H1 (cell line): ENCODE measurements around the gene BCAS1. TPM values are rescaled to one million over a fixed set of nuclear protein-coding genes. Genes with fewer than 3 reads are reported as not detected.

Experiments used
- BACH1 ChIP-seq: IDR thresholded peaks from 2 replicates; pipeline ENCODE4 v1.6.1; 2012; ENCODE audit warnings: low read length, improper control_type of control experiment
- BRCA1 ChIP-seq: IDR thresholded peaks from 2 replicates; pipeline ENCODE4 v1.6.1; 2012; ENCODE audit warnings: low read depth, low read length, improper control_type of control experiment
- CEBPB ChIP-seq: IDR thresholded peaks from 2 replicates; pipeline ENCODE4 v1.6.1; 2012; ENCODE audit warnings: low read depth, low read length
- GTF2F1 ChIP-seq: IDR thresholded peaks from 2 replicates; pipeline ENCODE4 v1.6.1; 2012; ENCODE audit warnings: low read depth, low read length, improper control_type of control experiment, borderline replicate concordance
- RAD21 ChIP-seq, 2 experiments: IDR thresholded peaks in 1 of 2; conservative IDR thresholded peaks in 1 of 2; 2 replicates each; pipeline ENCODE4 v1.6.1; 2011; ENCODE audit warnings: low read depth in 2 of 2, low read length in 2 of 2, improper control_type of control experiment in 1 of 2, inconsistent platforms in 1 of 2, mild to moderate bottlenecking in 1 of 2, moderate library complexity in 1 of 2
- SP4 ChIP-seq: IDR thresholded peaks from 2 replicates; pipeline ENCODE4 v1.6.1; 2012; ENCODE audit warnings: low read length, inconsistent platforms
- SRF ChIP-seq: IDR thresholded peaks from 2 replicates; pipeline ENCODE4 v1.6.1; 2011; ENCODE audit warnings: mild to moderate bottlenecking, low read depth, low read length, moderate library complexity
- SUZ12 ChIP-seq: fragments of 200-600 bp; sonication (generic); IDR thresholded peaks from 2 replicates; pipeline ENCODE4 v1.6.1; 2012; ENCODE audit warnings: mild to moderate bottlenecking, inconsistent platforms, low read length, moderate library complexity, mixed read lengths
- ZNF274 ChIP-seq: IDR thresholded peaks from 2 replicates; pipeline ENCODE4 v1.7.0; 2012; ENCODE audit warnings: low read length, borderline replicate concordance; ENCODE audit errors: extremely low read depth
- polyA plus RNA-seq, 7 experiments: library from polyadenylated mRNA; depleted of rRNA in 3 of 7; stranded (reverse) in 5 of 7; unstranded in 2 of 7; fragments of >200 nt in 5 of 7; fragments of 200-250 nt in 2 of 7; gene quantifications; 1 replicate in 5 of 7; 2 replicates in 1 of 7; 4 replicates in 1 of 7; pipeline versions ENCODE4 v1.2.1 to v1.2.3, GENCODE V29; 2011 to 2013; ENCODE audit warnings: missing spikeins in 2 of 7, mixed read lengths in 2 of 7
- total RNA-seq: library from RNA; stranded (reverse); fragmentation: NEBNext Ultra II Directional; extraction: Animal tissue kit (Norgen Biotek cat#: 25700); gene quantifications from 2 replicates; pipeline ENCODE4 v1.2.1, GENCODE V29; 2021
- TF ChIP-seq, protein P1 (sequence below): fragments of 300-600 bp; sonication (generic); IDR thresholded peaks from 2 replicates; pipeline ENCODE4 v1.7.1; 2012; ENCODE audit warnings: low read length, moderate library complexity, mild to moderate bottlenecking, inconsistent platforms; ENCODE audit not compliant: insufficient replicate concordance

BCAS1 gene
- total and polyA plus RNA-seq, 2 of the 8 experiments (the other 6 are each of a cell fraction or from before 2014, with no cell fraction given), result 0.06 to 0.19 TPM

DNA sequence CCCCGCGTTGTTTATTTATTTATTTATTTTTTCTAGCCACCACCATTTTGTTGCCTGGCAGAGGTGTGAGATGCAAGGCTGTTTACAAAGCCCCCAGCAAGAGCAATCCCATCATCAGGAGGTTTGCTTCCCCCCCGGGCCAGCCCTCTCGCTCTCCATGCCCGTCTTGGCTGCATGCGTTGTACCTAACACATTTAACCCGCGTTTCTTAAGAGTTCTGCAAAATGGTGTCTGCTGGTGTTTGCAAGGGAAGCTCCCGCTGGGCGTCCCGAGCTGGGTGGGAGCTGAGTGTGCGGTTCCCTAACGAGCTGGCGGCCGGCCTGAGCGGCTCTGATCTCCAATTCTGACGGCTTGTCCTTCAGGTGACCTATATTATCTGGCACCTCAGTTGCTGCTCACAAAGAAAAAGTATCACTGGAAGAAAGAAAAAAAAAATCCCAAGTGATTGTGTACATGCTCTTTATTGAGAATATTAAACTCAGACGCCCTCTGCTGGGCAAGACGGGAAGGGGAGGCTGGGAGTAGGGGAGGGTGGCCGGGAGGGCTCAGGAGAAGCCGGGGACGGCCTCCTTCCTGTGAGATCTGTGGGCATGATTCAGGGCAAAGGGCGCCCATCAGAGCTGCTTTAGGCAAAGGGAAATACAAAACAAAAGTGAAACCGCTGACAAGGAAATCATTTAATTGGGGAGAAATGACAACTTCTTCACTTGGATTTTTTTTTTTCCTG lies 154.8 kb downstream of the BCAS1 start (continued):
- TF ChIP-seq, protein P1, sequence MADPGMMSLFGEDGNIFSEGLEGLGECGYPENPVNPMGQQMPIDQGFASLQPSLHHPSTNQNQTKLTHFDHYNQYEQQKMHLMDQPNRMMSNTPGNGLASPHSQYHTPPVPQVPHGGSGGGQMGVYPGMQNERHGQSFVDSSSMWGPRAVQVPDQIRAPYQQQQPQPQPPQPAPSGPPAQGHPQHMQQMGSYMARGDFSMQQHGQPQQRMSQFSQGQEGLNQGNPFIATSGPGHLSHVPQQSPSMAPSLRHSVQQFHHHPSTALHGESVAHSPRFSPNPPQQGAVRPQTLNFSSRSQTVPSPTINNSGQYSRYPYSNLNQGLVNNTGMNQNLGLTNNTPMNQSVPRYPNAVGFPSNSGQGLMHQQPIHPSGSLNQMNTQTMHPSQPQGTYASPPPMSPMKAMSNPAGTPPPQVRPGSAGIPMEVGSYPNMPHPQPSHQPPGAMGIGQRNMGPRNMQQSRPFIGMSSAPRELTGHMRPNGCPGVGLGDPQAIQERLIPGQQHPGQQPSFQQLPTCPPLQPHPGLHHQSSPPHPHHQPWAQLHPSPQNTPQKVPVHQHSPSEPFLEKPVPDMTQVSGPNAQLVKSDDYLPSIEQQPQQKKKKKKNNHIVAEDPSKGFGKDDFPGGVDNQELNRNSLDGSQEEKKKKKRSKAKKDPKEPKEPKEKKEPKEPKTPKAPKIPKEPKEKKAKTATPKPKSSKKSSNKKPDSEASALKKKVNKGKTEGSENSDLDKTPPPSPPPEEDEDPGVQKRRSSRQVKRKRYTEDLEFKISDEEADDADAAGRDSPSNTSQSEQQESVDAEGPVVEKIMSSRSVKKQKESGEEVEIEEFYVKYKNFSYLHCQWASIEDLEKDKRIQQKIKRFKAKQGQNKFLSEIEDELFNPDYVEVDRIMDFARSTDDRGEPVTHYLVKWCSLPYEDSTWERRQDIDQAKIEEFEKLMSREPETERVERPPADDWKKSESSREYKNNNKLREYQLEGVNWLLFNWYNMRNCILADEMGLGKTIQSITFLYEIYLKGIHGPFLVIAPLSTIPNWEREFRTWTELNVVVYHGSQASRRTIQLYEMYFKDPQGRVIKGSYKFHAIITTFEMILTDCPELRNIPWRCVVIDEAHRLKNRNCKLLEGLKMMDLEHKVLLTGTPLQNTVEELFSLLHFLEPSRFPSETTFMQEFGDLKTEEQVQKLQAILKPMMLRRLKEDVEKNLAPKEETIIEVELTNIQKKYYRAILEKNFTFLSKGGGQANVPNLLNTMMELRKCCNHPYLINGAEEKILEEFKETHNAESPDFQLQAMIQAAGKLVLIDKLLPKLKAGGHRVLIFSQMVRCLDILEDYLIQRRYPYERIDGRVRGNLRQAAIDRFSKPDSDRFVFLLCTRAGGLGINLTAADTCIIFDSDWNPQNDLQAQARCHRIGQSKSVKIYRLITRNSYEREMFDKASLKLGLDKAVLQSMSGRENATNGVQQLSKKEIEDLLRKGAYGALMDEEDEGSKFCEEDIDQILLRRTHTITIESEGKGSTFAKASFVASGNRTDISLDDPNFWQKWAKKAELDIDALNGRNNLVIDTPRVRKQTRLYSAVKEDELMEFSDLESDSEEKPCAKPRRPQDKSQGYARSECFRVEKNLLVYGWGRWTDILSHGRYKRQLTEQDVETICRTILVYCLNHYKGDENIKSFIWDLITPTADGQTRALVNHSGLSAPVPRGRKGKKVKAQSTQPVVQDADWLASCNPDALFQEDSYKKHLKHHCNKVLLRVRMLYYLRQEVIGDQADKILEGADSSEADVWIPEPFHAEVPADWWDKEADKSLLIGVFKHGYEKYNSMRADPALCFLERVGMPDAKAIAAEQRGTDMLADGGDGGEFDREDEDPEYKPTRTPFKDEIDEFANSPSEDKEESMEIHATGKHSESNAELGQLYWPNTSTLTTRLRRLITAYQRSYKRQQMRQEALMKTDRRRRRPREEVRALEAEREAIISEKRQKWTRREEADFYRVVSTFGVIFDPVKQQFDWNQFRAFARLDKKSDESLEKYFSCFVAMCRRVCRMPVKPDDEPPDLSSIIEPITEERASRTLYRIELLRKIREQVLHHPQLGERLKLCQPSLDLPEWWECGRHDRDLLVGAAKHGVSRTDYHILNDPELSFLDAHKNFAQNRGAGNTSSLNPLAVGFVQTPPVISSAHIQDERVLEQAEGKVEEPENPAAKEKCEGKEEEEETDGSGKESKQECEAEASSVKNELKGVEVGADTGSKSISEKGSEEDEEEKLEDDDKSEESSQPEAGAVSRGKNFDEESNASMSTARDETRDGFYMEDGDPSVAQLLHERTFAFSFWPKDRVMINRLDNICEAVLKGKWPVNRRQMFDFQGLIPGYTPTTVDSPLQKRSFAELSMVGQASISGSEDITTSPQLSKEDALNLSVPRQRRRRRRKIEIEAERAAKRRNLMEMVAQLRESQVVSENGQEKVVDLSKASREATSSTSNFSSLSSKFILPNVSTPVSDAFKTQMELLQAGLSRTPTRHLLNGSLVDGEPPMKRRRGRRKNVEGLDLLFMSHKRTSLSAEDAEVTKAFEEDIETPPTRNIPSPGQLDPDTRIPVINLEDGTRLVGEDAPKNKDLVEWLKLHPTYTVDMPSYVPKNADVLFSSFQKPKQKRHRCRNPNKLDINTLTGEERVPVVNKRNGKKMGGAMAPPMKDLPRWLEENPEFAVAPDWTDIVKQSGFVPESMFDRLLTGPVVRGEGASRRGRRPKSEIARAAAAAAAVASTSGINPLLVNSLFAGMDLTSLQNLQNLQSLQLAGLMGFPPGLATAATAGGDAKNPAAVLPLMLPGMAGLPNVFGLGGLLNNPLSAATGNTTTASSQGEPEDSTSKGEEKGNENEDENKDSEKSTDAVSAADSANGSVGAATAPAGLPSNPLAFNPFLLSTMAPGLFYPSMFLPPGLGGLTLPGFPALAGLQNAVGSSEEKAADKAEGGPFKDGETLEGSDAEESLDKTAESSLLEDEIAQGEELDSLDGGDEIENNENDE, result no peak
- TF ChIP-seq CEBPB, result no peak
- no peak for TF ChIP-seq GTF2F1
- no peak for TF ChIP-seq SUZ12
- TF ChIP-seq ZNF274, result no peak
- TF ChIP-seq SP4, result 0 out of 2 replicates have a peak, but pooled peaks have one; percentile 38
- TF ChIP-seq SRF, result no peak
- peak; percentile 78 to 80 for TF ChIP-seq RAD21 (IDR thresholded peaks at IDR 0.05 in 1 of 2, conservative IDR thresholded peaks at IDR 0.05 in 1 of 2; ENCODE audit: low read depth in 2 of 2, low read length in 2 of 2)
- 0 out of 2 replicates have a peak, but pooled peaks have one; percentile 4 for TF ChIP-seq BACH1
- TF ChIP-seq BRCA1, result no peak
